CD4-positive, CD25-positive, alpha-beta regulatory T cell (primary cell): Measurements from ENCODE around the gene ZNF217. TPM values are rescaled to one million over a fixed set of nuclear protein-coding genes. Genes with fewer than 3 reads are reported as not detected.
"Not testable (repeated sequence)": the region's sequence is repeated elsewhere in the genome, so short reads cannot be mapped to it uniquely, and the experiment has no call there.

Experiments used
- ATAC-seq, 2 donors: fragments of 150-1000 bp; cut with Tn5 transposase; one replicate each; pipeline ENCODE4 v1.10.0; 2021; ENCODE audit warnings: low read depth in 2 of 2, moderate number of reproducible peaks in 2 of 2, moderate library complexity in 1 of 2
- DNase-seq, 3 donors: peaks; one replicate each; pipeline versions ENCODE4 v3.0.0 to v3.0.0-alpha.2; 2012 to 2022; ENCODE audit warnings: mixed read lengths in 1 of 3
- H3K27ac ChIP-seq: one replicate; pipeline ENCODE4 v1.7.0; 2013; ENCODE audit warnings: mild to moderate bottlenecking, low read length; ENCODE audit not compliant: insufficient read depth, poor library complexity, severe bottlenecking
- H3K27me3 ChIP-seq: one replicate; pipeline ENCODE4 v1.7.0; 2013; ENCODE audit warnings: low read length; ENCODE audit not compliant: control insufficient read depth, insufficient read depth
- H3K36me3 ChIP-seq: one replicate; pipeline ENCODE4 v1.7.0; 2013; ENCODE audit warnings: mild to moderate bottlenecking, low read length, moderate library complexity; ENCODE audit not compliant: control insufficient read depth, insufficient read depth
- H3K4me1 ChIP-seq: 2 replicates; pipeline ENCODE4 v1.7.0; 2013; ENCODE audit warnings: mild to moderate bottlenecking, low read length; ENCODE audit not compliant: insufficient read depth, control insufficient read depth, poor library complexity, severe bottlenecking
- H3K4me3 ChIP-seq: one replicate; pipeline ENCODE4 v1.7.0; 2013; ENCODE audit warnings: low read depth, mild to moderate bottlenecking, low read length, moderate library complexity
- H3K9me3 ChIP-seq, 2 experiments: 1 replicate in 1 of 2; 2 replicates in 1 of 2; pipeline ENCODE4 v1.7.0; 2013; ENCODE audit warnings: low read length in 2 of 2, mild to moderate bottlenecking in 1 of 2, moderate library complexity in 1 of 2; ENCODE audit not compliant: control insufficient read depth in 2 of 2
- H3K27ac Mint-ChIP-seq, 3 donors: one replicate each; pipeline ENCODE4 v1.8.0; 2020 to 2022; ENCODE audit warnings: mild to moderate bottlenecking in 3 of 3, mixed read lengths in 3 of 3, moderate library complexity in 2 of 3
- H3K27me3 Mint-ChIP-seq: one replicate; pipeline ENCODE4 v1.8.0; 2022; ENCODE audit warnings: mild to moderate bottlenecking, mixed read lengths
- H3K36me3 Mint-ChIP-seq: one replicate; pipeline ENCODE4 v1.8.0; 2020; ENCODE audit warnings: mixed read lengths
- H3K4me1 Mint-ChIP-seq, 4 donors: one replicate each; pipeline ENCODE4 v1.8.0; 2020 to 2022; ENCODE audit warnings: mixed read lengths in 4 of 4, mild to moderate bottlenecking in 1 of 4
- H3K4me3 Mint-ChIP-seq, 4 donors: one replicate each; pipeline ENCODE4 v1.8.0; 2020 to 2022; ENCODE audit warnings: mild to moderate bottlenecking in 4 of 4, mixed read lengths in 4 of 4, moderate library complexity in 3 of 4
- H3K9me3 Mint-ChIP-seq, 7 donors: one replicate each; pipeline ENCODE4 v1.8.0; 2020 to 2022; ENCODE audit warnings: mixed read lengths in 7 of 7, mild to moderate bottlenecking in 3 of 7, moderate library complexity in 2 of 7
- polyA plus RNA-seq, 4 donors: library from polyadenylated mRNA; unstranded; fragments of 300-500 nt; fragmentation: Illumina TruSeq; gene quantifications; one replicate each; pipeline ENCODE4 v1.2.3, GENCODE V29; 2021
- total RNA-seq: library from RNA; stranded (reverse); gene quantifications from one replicate; pipeline ENCODE4 v1.2.3, GENCODE V29; 2022

ZNF217 gene
- total and polyA plus RNA-seq, 5 donors from 2014 or later: 15.6 to 70.9 (median 18.4) TPM

GRCh38 chr20:53625311-53626129 lies 31.9 kb upstream of the ZNF217 start:
- Mint-ChIP-seq H3K36me3 (no peaks in the 10 kb centered on the region), H3K4me3 (no peak overlapping the region), H3K27ac (no peak overlapping the region), H3K4me1 (peaks cover 21 to 40% (median 32%) of the 10 kb centered on the region in 4 donors), H3K27me3 (no peaks in the 10 kb centered on the region), H3K9me3 (no peaks in the 10 kb centered on the region)
- Histone ChIP-seq H3K27ac (no peak overlapping the region), H3K4me3 (no peak overlapping the region), H3K36me3 (no peaks in the 10 kb centered on the region), H3K9me3 (no peaks in the 10 kb centered on the region), H3K4me1 (peaks cover 28% of the 10 kb centered on the region), H3K27me3 (no peaks in the 10 kb centered on the region)
- DNase-seq (no peak), ATAC-seq (no peak)

DNA sequence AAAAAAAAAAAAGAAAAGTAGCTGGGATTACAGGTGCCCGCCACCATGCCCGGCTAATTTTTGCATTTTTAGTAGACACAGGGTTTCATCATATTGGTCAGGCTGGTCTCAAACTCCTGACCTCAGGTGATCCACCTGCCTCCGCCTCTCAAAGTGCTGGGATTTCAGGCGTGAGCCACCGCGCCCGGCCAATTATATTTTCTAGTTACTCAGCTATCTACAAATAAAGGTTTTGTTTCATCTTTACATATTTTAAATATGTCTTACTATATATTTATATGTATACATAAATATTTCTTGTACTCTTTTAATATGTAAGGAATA lies 31.2 kb upstream of the ZNF217 start:
- not testable (repeated sequence) for H3K27me3 ChIP-seq, H3K27ac Mint-ChIP-seq, H3K4me3 Mint-ChIP-seq, H3K36me3 Mint-ChIP-seq, DNase-seq, H3K27ac ChIP-seq, ATAC-seq, H3K9me3 ChIP-seq, H3K36me3 ChIP-seq, H3K27me3 Mint-ChIP-seq, H3K4me3 ChIP-seq, H3K9me3 Mint-ChIP-seq
- peaks cover 28% of the 10 kb centered on the region for H3K4me1 ChIP-seq
- H3K4me1 Mint-ChIP-seq: peaks cover 21 to 40% (median 32%) of the 10 kb centered on the region in 4 donors

GRCh38 chr20:53623454-53624211 lies 30.0 kb upstream of the ZNF217 start:
- Mint-ChIP-seq H3K27me3 (no peaks in the 10 kb centered on the region), H3K4me3 (peak overlapping the region; percentile 55 to 85 (median 74)), H3K36me3 (no peaks in the 10 kb centered on the region), H3K9me3 (no peaks in the 10 kb centered on the region), H3K27ac (peak overlapping the region; percentile 93 to 95 (median 93)), H3K4me1 (peaks cover 24 to 40% (median 34%) of the 10 kb centered on the region in 4 donors)
- Histone ChIP-seq H3K27me3 (no peaks in the 10 kb centered on the region), H3K27ac (peak overlapping the region; percentile 60), H3K36me3 (no peaks in the 10 kb centered on the region), H3K9me3 (no peaks in the 10 kb centered on the region), H3K4me1 (peaks cover 28% of the 10 kb centered on the region), H3K4me3 (peak overlapping the region; percentile 85)
- DNase-seq: peak in 2 of 3 donors; percentile 6 to 53
- ATAC-seq: peak in 1 of 2 donors; percentile 46

- H3K4me1 Mint-ChIP-seq: peaks cover 24 to 39% (median 35%) of the 10 kb centered on the region in 4 donors
- Histone ChIP-seq H3K27me3 (no peaks in the 10 kb centered on the region), H3K9me3 (no peaks in the 10 kb centered on the region), H3K36me3 (no peaks in the 10 kb centered on the region), H3K4me1 (peaks cover 28% of the 10 kb centered on the region), H3K4me3 (peak overlapping the region; percentile 85), H3K27ac (peak overlapping the region; percentile 60)
- H3K27me3 Mint-ChIP-seq: no peaks in the 10 kb centered on the region
- peak overlapping the region; percentile 93 to 95 (median 93) for H3K27ac Mint-ChIP-seq
- no peaks in the 10 kb centered on the region for H3K9me3 Mint-ChIP-seq
- ATAC-seq (no peak), DNase-seq (no peak)
- no peaks in the 10 kb centered on the region for H3K36me3 Mint-ChIP-seq
- H3K4me3 Mint-ChIP-seq: peak overlapping the region; percentile 52 to 85 (median 74)
Observed at GRCh38 chr20:53623134-53623453, 29.5 kb upstream of the ZNF217 start.

GRCh38 chr20:53622247-53623133 lies 28.9 kb upstream of the ZNF217 start:
- peak overlapping the region; percentile 52 to 85 (median 74) for H3K4me3 Mint-ChIP-seq
- no peaks in the 10 kb centered on the region for H3K27me3 ChIP-seq
- peaks cover 28% of the 10 kb centered on the region for H3K4me1 ChIP-seq
- no peaks in the 10 kb centered on the region for H3K36me3 Mint-ChIP-seq
- peak overlapping the region; percentile 93 to 95 (median 93) for H3K27ac Mint-ChIP-seq
- ATAC-seq (no peak), DNase-seq (peak in 1 of 3 donors; percentile 49)
- H3K9me3 ChIP-seq: no peaks in the 10 kb centered on the region
- no peaks in the 10 kb centered on the region for H3K9me3 Mint-ChIP-seq
- peaks cover 26 to 38% (median 35%) of the 10 kb centered on the region in 4 donors for H3K4me1 Mint-ChIP-seq
- H3K36me3 ChIP-seq: no peaks in the 10 kb centered on the region
- peak overlapping the region; percentile 60 for H3K27ac ChIP-seq
- peak overlapping the region; percentile 85 for H3K4me3 ChIP-seq
- no peaks in the 10 kb centered on the region for H3K27me3 Mint-ChIP-seq

DNA sequence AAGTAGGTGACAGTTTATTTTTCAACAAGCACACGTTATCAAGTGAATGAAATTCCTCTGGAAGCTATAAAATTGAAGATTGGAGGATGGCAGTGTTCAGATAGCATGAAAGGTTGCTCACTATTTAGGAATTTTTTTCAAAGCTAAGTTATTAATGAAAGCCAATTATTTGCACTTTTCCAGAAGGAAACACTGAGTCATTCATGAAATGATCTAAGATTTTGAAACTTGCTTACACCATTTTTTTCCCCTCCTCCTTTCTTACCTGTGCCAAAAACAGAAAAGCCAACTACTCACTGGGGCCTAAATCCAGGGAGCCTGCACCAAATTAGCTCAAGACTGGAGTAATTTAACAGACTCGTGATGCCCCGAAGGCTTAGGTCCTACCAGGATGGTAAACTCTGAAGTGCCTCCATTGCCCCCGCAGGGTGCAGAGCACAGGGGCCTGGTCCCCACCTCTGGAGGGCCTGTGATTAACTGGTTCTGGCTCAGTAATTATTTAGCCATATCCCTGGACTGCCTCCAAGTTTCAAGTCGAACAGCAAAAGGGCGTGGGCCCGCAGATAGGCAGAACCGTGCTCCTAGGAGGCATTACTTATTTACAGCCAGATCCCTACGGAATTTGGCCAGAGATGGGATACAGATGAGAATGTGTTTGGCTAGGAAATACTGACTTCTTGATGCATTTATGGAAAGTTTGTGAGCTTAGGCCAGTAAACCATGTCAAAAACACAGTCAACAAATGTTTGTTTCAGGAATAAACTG lies 28.0 kb upstream of the ZNF217 start:
- Histone ChIP-seq H3K4me1 (peaks cover 28% of the 10 kb centered on the region), H3K27ac (peak overlapping the region; percentile 60), H3K27me3 (no peaks in the 10 kb centered on the region), H3K4me3 (peak overlapping the region; percentile 54), H3K9me3 (no peaks in the 10 kb centered on the region), H3K36me3 (no peaks in the 10 kb centered on the region)
- peak in 1 of 3 donors; percentile 58 for DNase-seq
- Mint-ChIP-seq H3K36me3 (no peaks in the 10 kb centered on the region), H3K9me3 (no peaks in the 10 kb centered on the region), H3K27me3 (no peaks in the 10 kb centered on the region), H3K27ac (peak overlapping the region; percentile 93 to 95 (median 93)), H3K4me1 (peaks cover 26 to 38% (median 35%) of the 10 kb centered on the region in 4 donors), H3K4me3 (peak overlapping the region; percentile 27 to 76 (median 31))
- peak in 1 of 2 donors; percentile 20 for ATAC-seq

- H3K4me3 ChIP-seq, DNase-seq, H3K36me3 Mint-ChIP-seq, H3K9me3 Mint-ChIP-seq, H3K4me3 Mint-ChIP-seq, H3K27ac Mint-ChIP-seq, H3K36me3 ChIP-seq, H3K9me3 ChIP-seq, ATAC-seq, H3K27ac ChIP-seq, H3K27me3 Mint-ChIP-seq, H3K27me3 ChIP-seq: not testable (repeated sequence)
- peaks cover 25% of the 10 kb centered on the region for H3K4me1 ChIP-seq
- peaks cover 22 to 34% (median 29%) of the 10 kb centered on the region in 4 donors for H3K4me1 Mint-ChIP-seq
Observed at GRCh38 chr20:53618490-53619000, 24.9 kb upstream of the ZNF217 start.
